ENCODE results near the gene TTC7B. TPM values are rescaled to one million over a fixed set of nuclear protein-coding genes. Genes with fewer than 3 reads are reported as not detected.

Gene TTC7B
- total RNA-seq, 1 donor from 2014 or later, result 20.6 TPM

DNA sequence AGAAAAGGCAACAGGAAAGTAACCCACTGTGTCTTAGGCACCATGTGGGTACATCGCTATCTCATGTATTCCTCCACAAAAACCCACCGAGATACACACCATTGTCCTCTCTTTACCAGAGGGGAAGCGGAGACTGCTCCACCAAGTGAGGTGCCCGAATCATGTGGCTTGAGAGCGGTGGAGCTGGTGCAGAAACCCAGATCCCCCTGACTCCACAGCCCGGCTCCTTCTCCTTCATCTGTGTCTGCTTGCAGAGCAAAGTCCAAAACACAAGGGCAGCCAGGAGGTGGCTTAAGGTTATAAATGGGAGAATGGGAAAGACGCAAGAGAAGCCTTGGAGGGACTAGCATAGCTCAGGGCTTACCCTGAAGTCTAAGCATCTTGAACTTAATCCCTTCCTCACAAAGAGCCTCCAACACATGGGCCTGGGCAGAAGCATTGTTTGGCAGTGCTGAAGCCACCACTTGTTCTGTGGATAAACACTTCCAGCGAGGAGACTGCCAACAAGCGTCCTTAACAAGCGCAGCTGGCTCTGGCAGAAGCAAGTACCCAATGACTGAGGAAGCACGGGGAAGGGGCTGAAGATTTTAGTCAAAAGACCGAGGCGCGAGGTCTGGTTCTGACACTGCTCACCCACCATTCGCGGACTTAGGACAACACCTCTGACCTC is 83.0 kb downstream of the TTC7B start:
- no peak overlapping the region for H3K27ac Mint-ChIP-seq
- TF ChIP-seq, protein P1, sequence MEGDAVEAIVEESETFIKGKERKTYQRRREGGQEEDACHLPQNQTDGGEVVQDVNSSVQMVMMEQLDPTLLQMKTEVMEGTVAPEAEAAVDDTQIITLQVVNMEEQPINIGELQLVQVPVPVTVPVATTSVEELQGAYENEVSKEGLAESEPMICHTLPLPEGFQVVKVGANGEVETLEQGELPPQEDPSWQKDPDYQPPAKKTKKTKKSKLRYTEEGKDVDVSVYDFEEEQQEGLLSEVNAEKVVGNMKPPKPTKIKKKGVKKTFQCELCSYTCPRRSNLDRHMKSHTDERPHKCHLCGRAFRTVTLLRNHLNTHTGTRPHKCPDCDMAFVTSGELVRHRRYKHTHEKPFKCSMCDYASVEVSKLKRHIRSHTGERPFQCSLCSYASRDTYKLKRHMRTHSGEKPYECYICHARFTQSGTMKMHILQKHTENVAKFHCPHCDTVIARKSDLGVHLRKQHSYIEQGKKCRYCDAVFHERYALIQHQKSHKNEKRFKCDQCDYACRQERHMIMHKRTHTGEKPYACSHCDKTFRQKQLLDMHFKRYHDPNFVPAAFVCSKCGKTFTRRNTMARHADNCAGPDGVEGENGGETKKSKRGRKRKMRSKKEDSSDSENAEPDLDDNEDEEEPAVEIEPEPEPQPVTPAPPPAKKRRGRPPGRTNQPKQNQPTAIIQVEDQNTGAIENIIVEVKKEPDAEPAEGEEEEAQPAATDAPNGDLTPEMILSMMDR (IDR thresholded peaks at IDR 0.05), result no peak
- TF ChIP-seq EZH2phosphoT487 (IDR thresholded peaks at IDR 0.05) (no peak), EZH2 (IDR thresholded peaks at IDR 0.05) (no peak)
- no peaks in the 10 kb centered on the region for H3K9me3 ChIP-seq (ENCODE audit: low read depth)
- H3K4me1 ChIP-seq, result no peaks in the 10 kb centered on the region
- no peaks in the 10 kb centered on the region for H3K27me3 ChIP-seq
- H3K9me3 Mint-ChIP-seq, result no peaks in the 10 kb centered on the region
- H3F3A ChIP-seq (ENCODE audit: low read depth), result no peaks in the 10 kb centered on the region
- H3K4me1 Mint-ChIP-seq, result no peaks in the 10 kb centered on the region
- peaks cover 2% of the 10 kb centered on the region for H3K27me3 Mint-ChIP-seq (ENCODE audit: insufficient read depth, low read depth)
- no peaks in the 10 kb centered on the region for H4K20me1 ChIP-seq (ENCODE audit: low read depth)
- peaks cover 9% of the 10 kb centered on the region for H3K36me3 Mint-ChIP-seq
- no peak overlapping the region for H3K4me3 ChIP-seq
- H3K4me3 Mint-ChIP-seq, result no peak overlapping the region
- no peak overlapping the region for H2AFZ ChIP-seq (replicated peaks)
- H3K4me2 ChIP-seq, result no peak overlapping the region
- no peak overlapping the region for H3K9ac ChIP-seq
- no peaks in the 10 kb centered on the region for H3K36me3 ChIP-seq
- H3K79me2 ChIP-seq (ENCODE audit: low read depth), result no peaks in the 10 kb centered on the region
- DNase-seq (ENCODE audit: low spot score), result no peak
- H3K27ac ChIP-seq, result no peak overlapping the region

DNA sequence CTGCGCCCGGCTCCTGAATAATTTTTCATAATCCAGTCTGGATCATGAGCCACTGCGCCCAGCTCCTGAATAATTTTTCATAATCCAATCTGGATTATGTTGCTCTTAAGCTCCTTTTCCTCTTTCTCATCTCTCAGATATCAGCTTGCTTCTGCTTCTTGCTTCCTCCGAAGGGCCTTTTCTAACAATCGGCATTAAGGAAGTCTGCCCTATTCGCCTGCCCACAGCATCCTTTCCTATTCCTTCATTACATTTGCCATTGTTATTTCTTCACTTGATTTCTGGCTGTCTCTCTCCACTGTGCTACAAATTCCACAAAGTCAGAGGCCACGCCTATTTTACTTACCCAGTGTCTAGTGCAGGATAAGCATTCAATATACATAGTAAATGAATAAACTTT is 83.5 kb downstream of the TTC7B start:
- no peak for DNase-seq (ENCODE audit: low spot score)
- peaks cover 9% of the 10 kb centered on the region for H3K36me3 Mint-ChIP-seq
- Histone ChIP-seq H3K9ac (no peak overlapping the region), H3K4me2 (no peak overlapping the region), H3K9me3 (ENCODE audit: low read depth) (no peaks in the 10 kb centered on the region), H3K27ac (no peak overlapping the region), H4K20me1 (ENCODE audit: low read depth) (no peaks in the 10 kb centered on the region), H3K79me2 (ENCODE audit: low read depth) (no peaks in the 10 kb centered on the region), H2AFZ (replicated peaks) (no peak overlapping the region), H3F3A (ENCODE audit: low read depth) (no peaks in the 10 kb centered on the region), H3K36me3 (no peaks in the 10 kb centered on the region), H3K4me3 (no peak overlapping the region), H3K4me1 (no peaks in the 10 kb centered on the region), H3K27me3 (no peaks in the 10 kb centered on the region)
- H3K27me3 Mint-ChIP-seq (ENCODE audit: insufficient read depth, low read depth), result peaks cover 2% of the 10 kb centered on the region
- H3K27ac Mint-ChIP-seq, result no peak overlapping the region
- H3K4me3 Mint-ChIP-seq, result no peak overlapping the region
- H3K4me1 Mint-ChIP-seq, result no peaks in the 10 kb centered on the region
- TF ChIP-seq, protein P1 (IDR thresholded peaks at IDR 0.05), result no peak
- no peak for TF ChIP-seq EZH2phosphoT487 (IDR thresholded peaks at IDR 0.05)
- TF ChIP-seq EZH2 (IDR thresholded peaks at IDR 0.05), result no peak
- no peaks in the 10 kb centered on the region for H3K9me3 Mint-ChIP-seq

DNA sequence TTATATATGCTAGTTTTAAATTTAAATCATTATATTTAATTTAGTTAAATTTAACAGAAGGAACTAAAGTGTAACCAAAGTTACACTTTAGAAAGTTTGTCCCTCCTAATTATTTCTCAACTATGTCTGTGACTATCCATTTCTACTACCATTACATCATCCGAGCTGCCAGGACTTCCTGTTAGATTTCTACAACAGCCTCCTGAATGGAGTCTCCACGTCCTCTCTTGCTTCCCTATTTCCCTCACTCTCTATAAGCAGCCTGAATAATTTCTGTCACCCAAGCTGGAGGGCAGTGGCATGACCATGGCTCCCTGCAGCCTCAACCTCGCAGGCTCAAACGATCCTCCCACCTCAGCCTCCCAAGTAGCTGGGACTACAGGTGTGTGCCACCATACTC is 84.1 kb downstream of the TTC7B start:
- Histone ChIP-seq H3K79me2 (ENCODE audit: low read depth) (no peaks in the 10 kb centered on the region), H4K20me1 (ENCODE audit: low read depth) (no peaks in the 10 kb centered on the region), H3K36me3 (no peaks in the 10 kb centered on the region), H3F3A (ENCODE audit: low read depth) (no peaks in the 10 kb centered on the region), H3K4me1 (no peaks in the 10 kb centered on the region), H3K9ac (no peak overlapping the region), H3K27ac (no peak overlapping the region), H3K4me3 (no peak overlapping the region), H3K27me3 (no peaks in the 10 kb centered on the region), H2AFZ (replicated peaks) (no peak overlapping the region), H3K4me2 (no peak overlapping the region), H3K9me3 (ENCODE audit: low read depth) (no peaks in the 10 kb centered on the region)
- Mint-ChIP-seq H3K9me3 (no peaks in the 10 kb centered on the region), H3K36me3 (peaks cover 9% of the 10 kb centered on the region), H3K4me3 (no peak overlapping the region), H3K27me3 (ENCODE audit: insufficient read depth, low read depth) (peaks cover 2% of the 10 kb centered on the region), H3K27ac (no peak overlapping the region), H3K4me1 (no peaks in the 10 kb centered on the region)
- TF ChIP-seq, protein P1 (IDR thresholded peaks at IDR 0.05), result no peak
- no peak for TF ChIP-seq EZH2phosphoT487 (IDR thresholded peaks at IDR 0.05)
- no peak for TF ChIP-seq EZH2 (IDR thresholded peaks at IDR 0.05)
- DNase-seq (ENCODE audit: low spot score), result no peak

All from neural progenitor cell (in vitro differentiated cells).